K562 (cell line): ENCODE results near the gene BCAS3. TPM values are rescaled to one million over a fixed set of nuclear protein-coding genes. Genes with fewer than 3 reads are reported as not detected.

Experiments
- DMBX1 ChIP-seq: fragments of 250-450 bp; sonication (Bioruptor Pico); IDR thresholded peaks from 2 replicates; pipeline ENCODE4 v1.8.0; 2022; ENCODE audit warnings: inconsistent platforms, mild to moderate bottlenecking, moderate library complexity, borderline replicate concordance
- NUFIP1 ChIP-seq: fragments of 450-650 bp; IDR thresholded peaks from 2 replicates; pipeline ENCODE4 v1.6.1; 2018; ENCODE audit not compliant: partially characterized antibody
- PCBP1 ChIP-seq: fragments of 200-400 bp; formaldehyde crosslinking; IDR thresholded peaks from 2 replicates; pipeline ENCODE4 v1.6.1; 2018; ENCODE audit warnings: mild to moderate bottlenecking, low read depth, low read length; ENCODE audit not compliant: poor library complexity, severe bottlenecking
- SIX5 ChIP-seq, 2 experiments: IDR thresholded peaks; 2 replicates each; pipeline ENCODE4 v1.6.1; 2011; ENCODE audit warnings: low read length in 2 of 2, borderline replicate concordance in 1 of 2, low read depth in 1 of 2, mild to moderate bottlenecking in 1 of 2, moderate library complexity in 1 of 2; ENCODE audit not compliant: insufficient read depth in 1 of 2
- SMC3 ChIP-seq: conservative IDR thresholded peaks from 2 replicates; pipeline ENCODE4 v1.6.1; 2011; ENCODE audit warnings: low read depth, low read length, improper control_type of control experiment; ENCODE audit not compliant: insufficient read depth
- STAG1 ChIP-seq: sonication (generic); formaldehyde crosslinking; IDR thresholded peaks from 2 replicates; pipeline ENCODE4 v1.5.0; 2020; ENCODE audit warnings: missing genetic modification reagents, borderline replicate concordance
- TAL1 ChIP-seq: fragments of 450-650 bp; IDR thresholded peaks from 2 replicates; pipeline ENCODE4 v1.6.1; 2016; ENCODE audit warnings: mild to moderate bottlenecking
- ZBTB17 ChIP-seq: fragments of 450-650 bp; formaldehyde crosslinking; IDR thresholded peaks from 2 replicates; pipeline ENCODE4 v1.4.0; 2020; ENCODE audit warnings: mild to moderate bottlenecking
- ZNF766 ChIP-seq: fragments of 200-800 bp; sonication (Bioruptor generic); conservative IDR thresholded peaks from 2 replicates; pipeline ENCODE4 v1.6.1; 2016; ENCODE audit warnings: missing genetic modification characterization, missing compliant biosample characterization
- polyA plus RNA-seq, 8 experiments: library from polyadenylated mRNA; depleted of rRNA in 4 of 8; stranded (reverse) in 5 of 8; unstranded in 3 of 8; fragments of >200 nt; fragmentation: Nextera tagmentation in 2 of 8; fragmentation: Illumina TruSeq in 1 of 8; extraction: Ambion mirVana in 2 of 8; extraction: Trizol in 1 of 8; gene quantifications; 2 replicates each; pipeline versions ENCODE4 v1.2.1 to v1.2.3, GENCODE V29; 2011 to 2014; ENCODE audit warnings: inconsistent platforms in 1 of 8, missing spikeins in 1 of 8
- total RNA-seq, 7 experiments: library from RNA; depleted of rRNA in 6 of 7; stranded (reverse); fragments of >200 nt in 6 of 7; fragmentation: Illumina TruSeq in 2 of 7; extraction: Trizol in 2 of 7; gene quantifications; 2 replicates each; pipeline versions ENCODE4 v1.2.1 to v1.2.3, GENCODE V29; 2011 to 2021; ENCODE audit warnings: low replicate concordance in 1 of 7
- TF ChIP-seq, protein P1 (sequence below), 3 experiments: fragments of 200-800 bp in 1 of 3; fragments of 250-450 bp in 1 of 3; fragments of 450-650 bp in 1 of 3; sonication (Bioruptor Pico) in 1 of 3; sonication (Bioruptor generic) in 1 of 3; formaldehyde crosslinking in 1 of 3; IDR thresholded peaks; 2 replicates each; pipeline versions ENCODE4 v1.6.1 to v1.8.0; 2016 to 2022; ENCODE audit warnings: mild to moderate bottlenecking in 2 of 3, missing genetic modification characterization in 2 of 3, missing compliant biosample characterization in 1 of 3, moderate library complexity in 1 of 3
- TF ChIP-seq, protein P2 (sequence below): fragments of 450-650 bp; formaldehyde crosslinking; IDR thresholded peaks from 2 replicates; pipeline ENCODE4 v1.4.0; 2020; ENCODE audit warnings: mild to moderate bottlenecking, moderate library complexity

Gene BCAS3
- total and polyA plus RNA-seq, 9 of the 15 experiments (the other 6 are each of a cell fraction or from before 2014, with no cell fraction given) = 1.9 to 5.5 (median 3.5) TPM

DNA sequence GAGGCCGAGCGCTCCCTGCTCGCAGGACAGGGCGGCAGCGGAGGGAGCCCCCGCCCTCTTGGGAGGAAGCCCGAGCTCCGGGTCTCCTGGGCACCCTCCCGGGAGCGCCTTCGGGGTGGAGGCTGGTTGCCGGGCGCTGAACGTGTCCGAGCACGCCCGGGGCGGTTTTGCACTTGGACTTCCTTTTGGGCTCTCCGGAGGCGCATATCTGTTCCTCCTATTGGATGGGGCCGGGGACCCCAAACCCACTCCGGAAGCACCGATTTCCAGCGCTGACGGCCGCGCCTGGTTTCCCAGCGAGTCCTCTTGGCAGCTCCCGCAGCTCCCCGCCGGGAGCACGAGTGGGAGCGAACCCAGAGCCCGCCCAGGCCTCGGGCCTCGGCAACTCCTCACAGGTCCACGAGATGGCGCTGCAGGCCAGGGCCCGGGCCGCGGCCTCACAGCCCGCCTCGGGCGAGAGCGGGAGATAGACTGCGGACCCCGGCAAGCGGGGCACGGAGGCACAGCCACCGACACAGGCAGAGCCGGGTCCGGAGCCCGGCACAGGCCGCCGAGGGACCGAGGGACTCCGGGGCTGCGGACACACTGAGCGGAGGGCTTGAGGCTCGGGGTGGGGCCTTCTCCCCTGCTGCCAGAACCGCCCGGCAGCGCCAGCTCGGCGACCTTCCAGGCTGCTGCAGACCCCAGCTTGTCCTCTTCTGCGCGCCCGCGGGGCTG lies 734.6 kb downstream of the BCAS3 start (continued):
- TF ChIP-seq STAG1 (CRISPR knock-in tag) = peak; percentile 81; the same call in 1 of the 2 replicates
- no peak for TF ChIP-seq SIX5 (IDR thresholded peaks at IDR 0.05; ENCODE audit: borderline replicate concordance in 1 of 2, insufficient read depth in 1 of 2, low read depth in 1 of 2, low read length in 2 of 2)
- no peak for TF ChIP-seq PCBP1
- no peak for TF ChIP-seq TAL1
- TF ChIP-seq, protein P1, sequence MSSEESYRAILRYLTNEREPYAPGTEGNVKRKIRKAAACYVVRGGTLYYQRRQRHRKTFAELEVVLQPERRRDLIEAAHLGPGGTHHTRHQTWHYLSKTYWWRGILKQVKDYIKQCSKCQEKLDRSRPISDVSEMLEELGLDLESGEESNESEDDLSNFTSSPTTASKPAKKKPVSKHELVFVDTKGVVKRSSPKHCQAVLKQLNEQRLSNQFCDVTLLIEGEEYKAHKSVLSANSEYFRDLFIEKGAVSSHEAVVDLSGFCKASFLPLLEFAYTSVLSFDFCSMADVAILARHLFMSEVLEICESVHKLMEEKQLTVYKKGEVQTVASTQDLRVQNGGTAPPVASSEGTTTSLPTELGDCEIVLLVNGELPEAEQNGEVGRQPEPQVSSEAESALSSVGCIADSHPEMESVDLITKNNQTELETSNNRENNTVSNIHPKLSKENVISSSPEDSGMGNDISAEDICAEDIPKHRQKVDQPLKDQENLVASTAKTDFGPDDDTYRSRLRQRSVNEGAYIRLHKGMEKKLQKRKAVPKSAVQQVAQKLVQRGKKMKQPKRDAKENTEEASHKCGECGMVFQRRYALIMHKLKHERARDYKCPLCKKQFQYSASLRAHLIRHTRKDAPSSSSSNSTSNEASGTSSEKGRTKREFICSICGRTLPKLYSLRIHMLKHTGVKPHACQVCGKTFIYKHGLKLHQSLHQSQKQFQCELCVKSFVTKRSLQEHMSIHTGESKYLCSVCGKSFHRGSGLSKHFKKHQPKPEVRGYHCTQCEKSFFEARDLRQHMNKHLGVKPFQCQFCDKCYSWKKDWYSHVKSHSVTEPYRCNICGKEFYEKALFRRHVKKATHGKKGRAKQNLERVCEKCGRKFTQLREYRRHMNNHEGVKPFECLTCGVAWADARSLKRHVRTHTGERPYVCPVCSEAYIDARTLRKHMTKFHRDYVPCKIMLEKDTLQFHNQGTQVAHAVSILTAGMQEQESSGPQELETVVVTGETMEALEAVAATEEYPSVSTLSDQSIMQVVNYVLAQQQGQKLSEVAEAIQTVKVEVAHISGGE (CRISPR knock-in tag; IDR thresholded peaks at IDR 0.05) = peak in 1 of 3 experiments; percentile 91; a peak in 2 of 6 replicates
- TF ChIP-seq, protein P2, sequence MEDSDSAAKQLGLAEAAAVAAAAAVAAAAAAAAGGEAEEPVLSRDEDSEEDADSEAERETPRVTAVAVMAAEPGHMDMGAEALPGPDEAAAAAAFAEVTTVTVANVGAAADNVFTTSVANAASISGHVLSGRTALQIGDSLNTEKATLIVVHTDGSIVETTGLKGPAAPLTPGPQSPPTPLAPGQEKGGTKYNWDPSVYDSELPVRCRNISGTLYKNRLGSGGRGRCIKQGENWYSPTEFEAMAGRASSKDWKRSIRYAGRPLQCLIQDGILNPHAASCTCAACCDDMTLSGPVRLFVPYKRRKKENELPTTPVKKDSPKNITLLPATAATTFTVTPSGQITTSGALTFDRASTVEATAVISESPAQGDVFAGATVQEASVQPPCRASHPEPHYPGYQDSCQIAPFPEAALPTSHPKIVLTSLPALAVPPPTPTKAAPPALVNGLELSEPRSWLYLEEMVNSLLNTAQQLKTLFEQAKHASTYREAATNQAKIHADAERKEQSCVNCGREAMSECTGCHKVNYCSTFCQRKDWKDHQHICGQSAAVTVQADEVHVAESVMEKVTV (CRISPR knock-in tag) = peak; percentile 70
- no peak for TF ChIP-seq DMBX1
- no peak for TF ChIP-seq ZNF766 (CRISPR knock-in tag)
- no peak for TF ChIP-seq ZBTB17 (CRISPR knock-in tag)
- TF ChIP-seq SMC3 = peak; percentile 63; the same call in 1 of the 2 replicates
- TF ChIP-seq NUFIP1 = no peak
